ENCODE measurements around the gene ZSCAN26. TPM values are rescaled to one million over a fixed set of nuclear protein-coding genes. Genes with fewer than 3 reads are reported as not detected.

The ZSCAN26 gene
- total RNA-seq, 2 experiments from 2014 or later = 5.0 to 6.7 TPM

DNA sequence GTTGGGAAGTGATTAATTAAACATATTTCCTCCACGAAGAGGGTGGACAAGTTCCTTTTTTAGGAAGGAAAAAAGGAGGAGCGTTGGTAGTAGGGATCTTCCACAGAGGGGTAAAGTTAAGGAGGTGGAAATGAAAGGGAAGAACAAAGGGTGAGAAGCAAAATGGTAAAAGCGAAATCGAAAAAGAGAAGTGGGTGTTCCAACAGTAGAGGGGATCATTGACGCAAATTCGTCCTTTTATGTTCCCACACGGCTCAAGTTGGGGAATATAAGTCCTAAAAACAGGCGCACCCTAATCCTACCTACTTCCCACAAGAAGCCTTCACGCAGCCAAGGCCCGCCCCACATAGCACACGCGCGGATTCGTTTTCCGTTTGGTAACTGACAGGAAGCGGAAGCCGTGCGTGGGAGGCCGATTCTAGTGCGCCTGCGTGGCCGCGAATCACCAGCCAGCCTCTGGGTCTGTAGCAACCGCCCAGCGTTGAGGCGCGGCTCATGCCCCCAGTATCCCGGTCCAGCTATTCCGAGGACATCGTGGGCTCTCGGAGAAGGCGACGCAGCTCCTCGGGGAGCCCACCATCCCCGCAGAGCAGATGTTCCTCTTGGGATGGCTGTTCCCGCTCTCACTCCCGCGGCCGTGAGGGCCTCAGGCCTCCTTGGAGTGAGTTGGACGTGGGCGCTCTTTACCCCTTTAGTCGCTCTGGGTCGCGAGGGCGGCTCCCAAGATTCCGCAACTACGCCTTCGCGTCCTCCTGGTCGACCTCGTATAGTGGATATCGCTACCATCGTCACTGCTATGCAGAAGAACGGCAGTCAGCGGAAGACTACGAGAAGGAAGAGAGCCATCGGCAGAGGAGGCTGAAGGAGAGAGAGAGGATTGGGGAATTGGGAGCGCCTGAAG is 7.8 kb upstream of the ZSCAN26 start, which contains the start of gene NKAPL:
NKAPL (plus strand) TSS at position 421 of the 901 bp plus-strand sequence; CDS start at position 496, 75 bp downstream.
- Mint-ChIP-seq H3K27me3 (peaks cover 1% of the 10 kb centered on the region), H3K36me3 (ENCODE audit: low read depth) (peaks cover 13% of the 10 kb centered on the region), H3K27ac (peak within 1 kb of the TSS; percentile 75), H3K4me1 (peaks cover 4% of the 10 kb centered on the region), H3K4me3 (peak within 1 kb of the TSS; percentile 56), H3K9me3 (ENCODE audit: low read depth) (peaks cover 7% of the 10 kb centered on the region)
- DNase-seq (peak; percentile 83), ATAC-seq (peak; percentile 54)
- CTCF ChIA-PET = interaction anchor here (0.7 to 1.0 kb wide), 2 partner anchors 9 to 34 kb away, joined by 3 read pairs; no protein-coding TSS in a partner anchor
- POLR2A ChIA-PET = no interaction called here
- intact Hi-C loops (cut with DNase I, micrococcal nuclease) = loop anchor here in 1 of 2 experiments (10.0 kb wide), 1 partner anchor 874 kb away; the partner anchor contains the start of gene ZNF391

- ChIA-PET POLR2A (interaction anchor here (0.6 kb wide), 1 partner anchor 40 kb away, joined by 4 read pairs; no protein-coding TSS in a partner anchor), CTCF (interaction anchor here (1.3 to 1.9 kb wide), 2 partner anchors 12 to 46 kb away, joined by 3 to 5 read pairs; partner anchors contain the start of gene ZKSCAN4)
- H3K27ac Mint-ChIP-seq = no peak overlapping the region
- intact Hi-C loops (cut with DNase I, micrococcal nuclease) = no loop called here
- no peak for DNase-seq
- H3K4me1 Mint-ChIP-seq = peaks cover 18% of the 10 kb centered on the region
- H3K27me3 Mint-ChIP-seq = no peaks in the 10 kb centered on the region
- H3K36me3 Mint-ChIP-seq (ENCODE audit: low read depth) = peaks cover 6% of the 10 kb centered on the region
- H3K9me3 Mint-ChIP-seq (ENCODE audit: low read depth) = peaks cover 3% of the 10 kb centered on the region
- no peak overlapping the region for H3K4me3 Mint-ChIP-seq
- ATAC-seq = no peak
Observed at GRCh38 chr6:28263922-28264321, 3.0 kb upstream of the ZSCAN26 start.

DNA sequence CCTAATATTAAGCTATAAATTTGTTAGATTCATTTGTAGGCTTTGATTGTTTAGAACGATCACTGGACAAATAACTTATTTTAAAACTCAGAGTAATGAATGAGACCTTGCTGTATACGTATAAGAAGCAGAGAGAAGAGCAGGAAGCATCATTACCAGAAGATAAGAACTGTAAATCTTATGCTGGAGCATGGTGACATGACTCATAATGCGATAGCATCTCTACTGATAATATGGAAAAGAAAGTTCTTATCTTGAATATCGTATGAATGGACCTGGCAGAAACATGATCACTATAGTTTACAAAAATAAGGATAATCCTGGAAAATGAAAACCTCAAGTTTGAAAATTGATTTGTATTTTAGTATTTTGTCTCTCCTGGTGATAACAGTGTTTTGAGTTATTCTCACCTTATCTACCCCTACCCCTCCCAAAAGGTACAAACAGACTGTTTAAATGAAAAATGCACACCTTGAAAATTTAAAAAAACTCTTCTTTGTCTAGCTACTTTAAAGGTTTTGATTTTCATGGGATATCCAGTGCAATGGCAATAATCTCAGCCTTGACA is 2.0 kb upstream of the ZSCAN26 start:
- ATAC-seq = no peak
- H3K27ac Mint-ChIP-seq = no peak overlapping the region
- H3K27me3 Mint-ChIP-seq = no peaks in the 10 kb centered on the region
- H3K4me3 Mint-ChIP-seq = no peak overlapping the region
- intact Hi-C loops (cut with DNase I, micrococcal nuclease) = loop anchor here (5.0 kb wide), 3 partner anchors 128 to 183 kb away; partner anchors contain the start of genes ZNF165 (in 1 of the 2) and ZSCAN12 (in 1 of the 2)
- CTCF ChIA-PET = interaction anchor here (0.6 to 1.9 kb wide), 2 partner anchors 13 to 97 kb away, joined by 3 to 5 read pairs; partner anchors contain the start of gene ZKSCAN4
- POLR2A ChIA-PET = no interaction called here
- peaks cover 3% of the 10 kb centered on the region for H3K9me3 Mint-ChIP-seq (ENCODE audit: low read depth)
- H3K36me3 Mint-ChIP-seq (ENCODE audit: low read depth) = peaks cover 4% of the 10 kb centered on the region
- peaks cover 25% of the 10 kb centered on the region for H3K4me1 Mint-ChIP-seq
- no peak for DNase-seq

DNA sequence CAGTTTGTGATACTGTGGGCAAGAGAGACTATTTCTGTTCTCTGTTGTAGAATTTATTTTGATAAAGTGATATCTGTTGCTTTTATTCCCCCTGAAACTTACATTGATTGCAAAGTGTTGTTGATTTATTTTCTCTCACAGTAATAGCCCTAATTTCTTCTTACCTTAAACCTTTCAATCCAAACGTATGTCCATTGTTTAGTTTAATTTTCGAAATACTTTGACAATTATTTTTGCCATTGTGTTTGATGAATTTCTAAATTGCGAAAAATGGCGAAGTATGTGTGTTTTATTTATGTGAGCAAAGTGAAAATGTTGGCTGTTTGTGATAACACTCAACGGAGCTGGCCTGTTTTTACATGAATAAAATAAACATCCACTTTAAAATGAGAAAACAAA is 381 bp upstream of the ZSCAN26 start:
- H3K4me3 Mint-ChIP-seq = no peak overlapping the region
- no peaks in the 10 kb centered on the region for H3K27me3 Mint-ChIP-seq
- no peak for ATAC-seq
- no peak for DNase-seq
- intact Hi-C loops (cut with DNase I, micrococcal nuclease) = loop anchor here (2.0 to 5.0 kb wide), 5 partner anchors 82 to 184 kb away; partner anchors contain the start of genes ZKSCAN3 (in 1 of the 2), ZNF165 (in 1 of the 2) and ZSCAN12 (in 1 of the 2)
- peaks cover 32% of the 10 kb centered on the region for H3K4me1 Mint-ChIP-seq
- H3K9me3 Mint-ChIP-seq (ENCODE audit: low read depth) = no peaks in the 10 kb centered on the region
- CTCF ChIA-PET = interaction anchor here (0.7 to 2.0 kb wide), 7 partner anchors 13 to 162 kb away, joined by 3 to 12 read pairs (median 3); partner anchors contain the start of gene ZKSCAN4
- peaks cover 3% of the 10 kb centered on the region for H3K36me3 Mint-ChIP-seq (ENCODE audit: low read depth)
- POLR2A ChIA-PET = interaction anchor here (0.7 to 1.5 kb wide), 6 partner anchors 14 to 126 kb away, joined by 3 to 19 read pairs (median 4); partner anchors contain the start of genes PGBD1, ZKSCAN4 and ZKSCAN8
- no peak overlapping the region for H3K27ac Mint-ChIP-seq

GRCh38 chr6:28267695-28268059 is 734 bp downstream of the ZSCAN26 start:
- no peak overlapping the region for H3K4me3 Mint-ChIP-seq
- intact Hi-C loops (cut with DNase I, micrococcal nuclease) = loop anchor here (1.0 to 5.0 kb wide), 10 partner anchors 15 to 276 kb away; partner anchors contain the start of genes ZKSCAN4 (in 2 of the 2), ZKSCAN3 (in 1 of the 2), ZKSCAN8 (in 1 of the 2) and ZNF165 (in 1 of the 2)
- no peak for DNase-seq
- CTCF ChIA-PET = interaction anchor here (0.7 to 2.0 kb wide), 7 partner anchors 9 to 1183 kb away, joined by 3 to 12 read pairs (median 3); partner anchors contain the start of genes NKAPL and ZKSCAN4
- H3K27me3 Mint-ChIP-seq = no peaks in the 10 kb centered on the region
- H3K27ac Mint-ChIP-seq = no peak overlapping the region
- peaks cover 32% of the 10 kb centered on the region for H3K4me1 Mint-ChIP-seq
- peaks cover 9% of the 10 kb centered on the region for H3K36me3 Mint-ChIP-seq (ENCODE audit: low read depth)
- H3K9me3 Mint-ChIP-seq (ENCODE audit: low read depth) = no peaks in the 10 kb centered on the region
- POLR2A ChIA-PET = interaction anchor here (0.7 to 1.5 kb wide), 5 partner anchors 14 to 131 kb away, joined by 3 to 19 read pairs (median 4); partner anchors contain the start of genes PGBD1, ZKSCAN4 and ZKSCAN8
- no peak for ATAC-seq

DNA sequence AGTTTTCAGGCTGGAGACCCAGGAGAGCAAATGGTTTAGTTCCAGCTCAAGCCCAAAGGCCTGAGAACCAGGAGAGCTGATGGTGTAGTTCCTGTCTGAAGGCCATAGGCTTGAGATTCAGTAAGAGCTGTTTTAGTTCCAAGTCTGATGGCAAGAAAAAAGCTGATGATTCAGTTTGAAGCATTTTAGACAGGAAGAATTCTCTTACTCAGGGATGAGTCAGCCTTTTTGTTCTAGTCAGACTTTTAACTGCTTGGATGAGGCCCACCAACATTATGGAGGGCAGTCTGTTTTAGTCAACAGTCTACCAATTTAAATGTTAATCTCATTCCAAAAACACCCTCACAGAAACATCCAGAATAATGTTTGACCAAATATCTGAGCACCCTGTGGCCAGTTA is 2.5 kb downstream of the ZSCAN26 start:
- POLR2A ChIA-PET = interaction anchor here (1.3 kb wide), 1 partner anchor 17 kb away, joined by 3 read pairs; the partner anchor contains the start of gene ZKSCAN4
- DNase-seq = peak; percentile 13
- peaks cover 29% of the 10 kb centered on the region for H3K4me1 Mint-ChIP-seq
- CTCF ChIA-PET = interaction anchor here (1.3 to 1.6 kb wide), 2 partner anchors 10 to 17 kb away, joined by 4 to 5 read pairs; partner anchors contain the start of gene ZKSCAN4
- ATAC-seq = peak; percentile 59
- H3K36me3 Mint-ChIP-seq (ENCODE audit: low read depth) = peaks cover 22% of the 10 kb centered on the region
- peak overlapping the region; percentile 72 for H3K27ac Mint-ChIP-seq
- intact Hi-C loops (cut with DNase I, micrococcal nuclease) = loop anchor here (5.0 kb wide), 3 partner anchors 128 to 187 kb away; partner anchors contain the start of genes ZNF165 (in 1 of the 2) and ZSCAN12 (in 1 of the 2)
- H3K4me3 Mint-ChIP-seq = no peak overlapping the region
- H3K9me3 Mint-ChIP-seq (ENCODE audit: low read depth) = no peaks in the 10 kb centered on the region
- no peaks in the 10 kb centered on the region for H3K27me3 Mint-ChIP-seq

DNA sequence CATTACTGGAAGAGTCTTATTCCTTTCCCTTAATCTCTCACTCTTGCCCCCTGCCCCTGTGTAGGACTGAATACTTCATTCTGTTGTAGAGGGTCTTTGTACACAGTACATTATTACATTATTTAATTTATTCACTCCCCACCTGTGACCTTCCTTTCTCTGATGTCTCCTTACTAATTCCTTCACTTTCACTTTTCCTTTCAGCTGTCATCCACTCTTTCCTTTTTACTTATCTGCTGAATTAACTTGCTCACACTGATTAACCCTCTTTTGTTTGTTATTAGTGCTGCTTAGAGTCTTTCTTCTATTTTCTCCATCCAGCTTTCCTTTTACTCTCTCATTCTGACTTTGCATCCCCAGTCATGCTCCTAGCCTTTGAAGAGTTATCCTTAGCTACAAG is 7.9 kb downstream of the ZSCAN26 start:
- Mint-ChIP-seq H3K27ac (peak overlapping the region; percentile 17), H3K4me3 (no peak overlapping the region), H3K9me3 (ENCODE audit: low read depth) (no peaks in the 10 kb centered on the region), H3K4me1 (peaks cover 16% of the 10 kb centered on the region), H3K36me3 (ENCODE audit: low read depth) (peaks cover 47% of the 10 kb centered on the region), H3K27me3 (no peaks in the 10 kb centered on the region)
- DNase-seq (no peak), ATAC-seq (peak; percentile 44)
- ChIA-PET CTCF (no interaction called here), POLR2A (no interaction called here)
- intact Hi-C loops (cut with DNase I, micrococcal nuclease) = no loop called here

DNA sequence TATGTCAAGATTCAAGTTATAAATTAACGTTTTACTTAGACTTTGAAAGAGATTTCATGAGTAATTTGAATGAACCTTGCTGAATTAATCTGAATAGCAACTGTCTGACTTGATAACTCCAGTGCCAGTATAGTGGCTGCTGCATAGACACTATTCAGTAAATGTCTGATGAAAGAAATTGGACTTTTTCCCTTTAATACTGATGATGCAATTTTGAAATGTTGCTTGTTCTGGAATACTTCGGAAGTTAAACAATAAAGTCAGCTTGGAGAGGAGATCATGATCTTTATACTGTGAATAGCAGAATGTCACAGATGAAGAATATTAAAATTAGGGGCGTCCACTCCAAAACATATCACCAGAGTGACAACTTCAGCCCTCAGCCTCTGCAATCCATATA is 10.8 kb downstream of the ZSCAN26 start:
- no peak overlapping the region for H3K27ac Mint-ChIP-seq
- intact Hi-C loops (cut with DNase I, micrococcal nuclease) = no loop called here
- POLR2A ChIA-PET = no interaction called here
- H3K4me1 Mint-ChIP-seq = peaks cover 18% of the 10 kb centered on the region
- ATAC-seq (no peak), DNase-seq (no peak)
- no peak overlapping the region for H3K4me3 Mint-ChIP-seq
- H3K36me3 Mint-ChIP-seq (ENCODE audit: low read depth) = peaks cover 42% of the 10 kb centered on the region
- CTCF ChIA-PET = no interaction called here
- peaks cover 13% of the 10 kb centered on the region for H3K27me3 Mint-ChIP-seq
- no peaks in the 10 kb centered on the region for H3K9me3 Mint-ChIP-seq (ENCODE audit: low read depth)

- H3K4me3 Mint-ChIP-seq = peak overlapping the region; percentile 76
- ChIA-PET CTCF (interaction anchor here (0.6 to 1.4 kb wide), 3 partner anchors 34 to 75 kb away, joined by 3 read pairs; no protein-coding TSS in a partner anchor), POLR2A (interaction anchor here (0.9 to 1.0 kb wide), 2 partner anchors 14 to 139 kb away, joined by 3 to 4 read pairs; partner anchors contain the start of genes ZKSCAN8 and ZSCAN26)
- peaks cover 9% of the 10 kb centered on the region for H3K4me1 Mint-ChIP-seq
- H3K27ac Mint-ChIP-seq = no peak overlapping the region
- H3K36me3 Mint-ChIP-seq (ENCODE audit: low read depth) = peaks cover 23% of the 10 kb centered on the region
- intact Hi-C loops (cut with DNase I, micrococcal nuclease) = loop anchor here in 1 of 2 experiments (1.0 kb wide), 1 partner anchor 28 kb away; the partner anchor contains the start of gene ZKSCAN4
- no peak for ATAC-seq
- H3K27me3 Mint-ChIP-seq = peaks cover 18% of the 10 kb centered on the region
- no peak for DNase-seq
- no peaks in the 10 kb centered on the region for H3K9me3 Mint-ChIP-seq (ENCODE audit: low read depth)
Observed at GRCh38 chr6:28280595-28281287, 13.8 kb downstream of the ZSCAN26 start.
